Keratinocyte (primary cell): ENCODE data around the gene COPZ2. TPM values are rescaled to one million over a fixed set of nuclear protein-coding genes. Genes with fewer than 3 reads are reported as not detected.
A peak's percentile ranks its signal among the peaks of the same experiment; 100 is the strongest.
"Not testable (repeated sequence)": the region's sequence is repeated elsewhere in the genome, so short reads cannot be mapped to it uniquely, and the experiment has no call there.

Source experiments
- DNase-seq: peaks from one replicate; pipeline ENCODE4 v3.0.0-alpha.2; 2011; ENCODE audit warnings: low read depth, missing footprints, low spot score
- FAIRE-seq: peaks from 2 replicates; lab custom pipeline; 2011; peaks lifted over from hg19 to GRCh38; lab: Jason Lieb, UNC
- H2AFZ ChIP-seq: 2 replicates; pipeline ENCODE4 v1.6.0; 2012; ENCODE audit warnings: low read length, control low read depth, inconsistent platforms; ENCODE audit not compliant: control insufficient read depth
- H3K27ac ChIP-seq: 2 replicates; pipeline ENCODE4 v1.5.1; 2011; ENCODE audit warnings: low read length; ENCODE audit not compliant: control insufficient read depth, insufficient read depth
- H3K27me3 ChIP-seq: 3 replicates; pipeline ENCODE4 v1.6.0; 2011; ENCODE audit warnings: low read length; ENCODE audit not compliant: control insufficient read depth, insufficient read depth; ENCODE audit errors: extremely low read depth
- H3K36me3 ChIP-seq, 2 experiments: 2 replicates in 1 of 2; 3 replicates in 1 of 2; pipeline ENCODE4 v1.5.1; 2011; ENCODE audit warnings: low read length in 2 of 2, mild to moderate bottlenecking in 1 of 2; ENCODE audit not compliant: control insufficient read depth in 2 of 2, insufficient read depth in 2 of 2; ENCODE audit errors: extremely low read depth in 1 of 2
- H3K4me1 ChIP-seq: 3 replicates; pipeline ENCODE4 v1.5.1; 2011; ENCODE audit warnings: low read length; ENCODE audit not compliant: control insufficient read depth, insufficient read depth; ENCODE audit errors: extremely low read depth
- H3K4me2 ChIP-seq: 3 replicates; pipeline ENCODE4 v1.6.0; 2011; ENCODE audit warnings: low read depth, low read length; ENCODE audit not compliant: control insufficient read depth, insufficient read depth; ENCODE audit errors: extremely low read depth
- H3K4me3 ChIP-seq, 3 experiments: fragments of 200-600 bp in 1 of 3; sonication (generic) in 1 of 3; 2 replicates in 2 of 3; 3 replicates in 1 of 3; pipeline ENCODE4 v1.5.1; 2011 to 2016; ENCODE audit warnings: low read length in 3 of 3, mild to moderate bottlenecking in 3 of 3, control low read depth in 2 of 3, inconsistent platforms in 1 of 3, low read depth in 1 of 3, mixed read lengths in 1 of 3, mixed run types in 1 of 3, moderate library complexity in 1 of 3; ENCODE audit not compliant: control insufficient read depth in 2 of 3, insufficient read depth in 2 of 3; ENCODE audit errors: extremely low read depth in 1 of 3
- H3K79me2 ChIP-seq: 2 replicates; pipeline ENCODE4 v1.6.0; 2012; ENCODE audit warnings: low read length; ENCODE audit not compliant: control insufficient read depth, insufficient read depth
- H3K9ac ChIP-seq: 3 replicates; pipeline ENCODE4 v1.6.0; 2011; ENCODE audit warnings: low read length; ENCODE audit not compliant: control insufficient read depth, insufficient read depth; ENCODE audit errors: extremely low read depth
- H3K9me1 ChIP-seq: 3 replicates; pipeline ENCODE4 v1.6.0; 2011; ENCODE audit warnings: low read length; ENCODE audit not compliant: control insufficient read depth, insufficient read depth; ENCODE audit errors: extremely low read depth
- H3K9me3 ChIP-seq: 2 replicates; pipeline ENCODE4 v1.5.1; 2012; ENCODE audit warnings: low read depth, low read length; ENCODE audit not compliant: control insufficient read depth
- H4K20me1 ChIP-seq: 3 replicates; pipeline ENCODE4 v1.6.0; 2011; ENCODE audit warnings: low read length; ENCODE audit not compliant: control insufficient read depth, insufficient read depth; ENCODE audit errors: extremely low read depth
- CTCF ChIP-seq, 3 experiments: IDR thresholded peaks in 1 of 3; conservative IDR thresholded peaks in 1 of 3; optimal IDR thresholded peaks in 1 of 3; 2 replicates in 2 of 3; 3 replicates in 1 of 3; pipeline versions ENCODE3 to v1.5.1; 2011; ENCODE audit warnings: low read length in 3 of 3, mild to moderate bottlenecking in 3 of 3, moderate library complexity in 2 of 3, control low read depth in 1 of 3, inconsistent platforms in 1 of 3; ENCODE audit not compliant: insufficient read depth in 2 of 3; ENCODE audit errors: extremely low read depth in 1 of 3
- EZH2 ChIP-seq: IDR thresholded peaks from one replicate; pipeline ENCODE4 v1.6.1; 2012; ENCODE audit warnings: inconsistent platforms, mild to moderate bottlenecking, low read length, moderate library complexity
- dilution Hi-C: fragments of 300-500 bp; cut with MboI; formaldehyde crosslinking; loops from one replicate; pipeline ENCODE4 v1.7.0; 2020; ENCODE audit warnings: low sequenced_read_pairs; ENCODE audit not compliant: extremely low pct_ligation_motif_present
- polyA plus RNA-seq, 5 experiments: library from polyadenylated mRNA; depleted of rRNA in 3 of 5; stranded (reverse) in 3 of 5; stranded (forward) in 1 of 5; unstranded in 1 of 5; fragments of >200 nt; gene quantifications; 1 replicate in 1 of 5; 2 replicates in 3 of 5; 3 replicates in 1 of 5; pipeline versions ENCODE4 v1.2.1 to v1.2.3, GENCODE V29; 2011 to 2012; ENCODE audit warnings: missing spikeins in 2 of 5, low read depth in 1 of 5, low replicate concordance in 1 of 5

COPZ2 gene
- polyA plus RNA-seq, 1 donor (not counting 4 experiments of a cell fraction or from before 2014, with no cell fraction given), result 11.1 TPM

- no peaks in the 10 kb centered on the region for H3K36me3 ChIP-seq
- peak overlapping the region; percentile 62 for H3K4me2 ChIP-seq
- H3K4me3 ChIP-seq, result peak overlapping the region in 2 of 3 experiments; percentile 9 to 49
- H3K9me3 ChIP-seq, result no peaks in the 10 kb centered on the region
- peak overlapping the region; percentile 79 for H2AFZ ChIP-seq
- H3K4me1 ChIP-seq, result peaks cover 15% of the 10 kb centered on the region
- H3K9ac ChIP-seq, result no peak overlapping the region
- H3K27ac ChIP-seq, result no peak overlapping the region
- dilution Hi-C loops, result no loop called here
- H3K27me3 ChIP-seq, result no peaks in the 10 kb centered on the region
- no peak for TF ChIP-seq EZH2
- no peak for TF ChIP-seq CTCF (optimal IDR thresholded peaks at IDR 0.05 in 1 of 3, IDR thresholded peaks at IDR 0.05 in 1 of 3, conservative IDR thresholded peaks at IDR 0.05 in 1 of 3; ENCODE audit: extremely low read depth in 1 of 3, insufficient read depth in 2 of 3, low read length in 3 of 3)
- H4K20me1 ChIP-seq, result no peaks in the 10 kb centered on the region
- no peaks in the 10 kb centered on the region for H3K79me2 ChIP-seq
- no peaks in the 10 kb centered on the region for H3K9me1 ChIP-seq
- DNase-seq, result no peak
- FAIRE-seq, result no peak
Observed at GRCh38 chr17:48037838-48038323, 284 bp upstream of the COPZ2 start.

GRCh38 chr17:48036693-48037035 lies 933 bp downstream of the COPZ2 start:
- Histone ChIP-seq H3K9me3 (no peaks in the 10 kb centered on the region), H3K4me3 (peak overlapping the region; percentile 51 to 53 (median 52)), H3K4me2 (peak overlapping the region; percentile 86), H3K4me1 (peaks cover 13% of the 10 kb centered on the region), H3K36me3 (no peaks in the 10 kb centered on the region), H3K27ac (no peak overlapping the region), H2AFZ (peak overlapping the region; percentile 76), H3K9me1 (no peaks in the 10 kb centered on the region), H3K9ac (peak overlapping the region; percentile 44), H4K20me1 (no peaks in the 10 kb centered on the region), H3K27me3 (no peaks in the 10 kb centered on the region), H3K79me2 (no peaks in the 10 kb centered on the region)
- dilution Hi-C loops, result no loop called here
- FAIRE-seq (no peak), DNase-seq (no peak)
- TF ChIP-seq CTCF (optimal IDR thresholded peaks at IDR 0.05 in 1 of 3, IDR thresholded peaks at IDR 0.05 in 1 of 3, conservative IDR thresholded peaks at IDR 0.05 in 1 of 3; ENCODE audit: extremely low read depth in 1 of 3, insufficient read depth in 2 of 3, low read length in 3 of 3) (no peak), EZH2 (no peak)

GRCh38 chr17:48034734-48035133 lies 2.9 kb downstream of the COPZ2 start:
- H3K27ac ChIP-seq, H3K79me2 ChIP-seq, H3K9me1 ChIP-seq, FAIRE-seq, H3K9me3 ChIP-seq, dilution Hi-C loops, H3K36me3 ChIP-seq, H3K27me3 ChIP-seq, H2AFZ ChIP-seq, H4K20me1 ChIP-seq, H3K9ac ChIP-seq, H3K4me3 ChIP-seq, DNase-seq, H3K4me2 ChIP-seq: not testable (repeated sequence)
- H3K4me1 ChIP-seq, result peaks cover 20% of the 10 kb centered on the region
